Measurements from ENCODE around the gene CNGA3.

The CNGA3 gene

DNA sequence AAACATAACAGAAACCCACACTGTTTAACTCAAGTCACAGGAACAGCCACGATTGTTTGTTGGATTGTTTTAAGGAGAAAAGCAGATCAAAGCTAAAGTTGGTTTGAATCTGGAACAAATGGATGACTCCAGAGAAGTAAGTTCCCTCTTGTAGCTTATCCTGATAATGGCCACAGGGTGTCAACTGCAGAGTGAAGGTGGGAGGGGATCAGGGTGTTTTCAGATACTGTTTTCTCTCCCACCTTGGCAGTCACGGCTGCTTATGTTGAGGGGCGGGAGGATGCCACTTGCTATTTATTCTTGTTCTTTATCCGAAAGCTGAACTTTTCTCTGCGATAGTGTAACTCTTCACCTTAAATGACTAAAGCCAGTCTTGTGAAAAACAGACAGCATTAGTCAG lies 61.9 kb downstream of the CNGA3 start:
- TF ChIP-seq, protein P1, sequence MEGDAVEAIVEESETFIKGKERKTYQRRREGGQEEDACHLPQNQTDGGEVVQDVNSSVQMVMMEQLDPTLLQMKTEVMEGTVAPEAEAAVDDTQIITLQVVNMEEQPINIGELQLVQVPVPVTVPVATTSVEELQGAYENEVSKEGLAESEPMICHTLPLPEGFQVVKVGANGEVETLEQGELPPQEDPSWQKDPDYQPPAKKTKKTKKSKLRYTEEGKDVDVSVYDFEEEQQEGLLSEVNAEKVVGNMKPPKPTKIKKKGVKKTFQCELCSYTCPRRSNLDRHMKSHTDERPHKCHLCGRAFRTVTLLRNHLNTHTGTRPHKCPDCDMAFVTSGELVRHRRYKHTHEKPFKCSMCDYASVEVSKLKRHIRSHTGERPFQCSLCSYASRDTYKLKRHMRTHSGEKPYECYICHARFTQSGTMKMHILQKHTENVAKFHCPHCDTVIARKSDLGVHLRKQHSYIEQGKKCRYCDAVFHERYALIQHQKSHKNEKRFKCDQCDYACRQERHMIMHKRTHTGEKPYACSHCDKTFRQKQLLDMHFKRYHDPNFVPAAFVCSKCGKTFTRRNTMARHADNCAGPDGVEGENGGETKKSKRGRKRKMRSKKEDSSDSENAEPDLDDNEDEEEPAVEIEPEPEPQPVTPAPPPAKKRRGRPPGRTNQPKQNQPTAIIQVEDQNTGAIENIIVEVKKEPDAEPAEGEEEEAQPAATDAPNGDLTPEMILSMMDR (IDR thresholded peaks at IDR 0.05) = no peak

DNA sequence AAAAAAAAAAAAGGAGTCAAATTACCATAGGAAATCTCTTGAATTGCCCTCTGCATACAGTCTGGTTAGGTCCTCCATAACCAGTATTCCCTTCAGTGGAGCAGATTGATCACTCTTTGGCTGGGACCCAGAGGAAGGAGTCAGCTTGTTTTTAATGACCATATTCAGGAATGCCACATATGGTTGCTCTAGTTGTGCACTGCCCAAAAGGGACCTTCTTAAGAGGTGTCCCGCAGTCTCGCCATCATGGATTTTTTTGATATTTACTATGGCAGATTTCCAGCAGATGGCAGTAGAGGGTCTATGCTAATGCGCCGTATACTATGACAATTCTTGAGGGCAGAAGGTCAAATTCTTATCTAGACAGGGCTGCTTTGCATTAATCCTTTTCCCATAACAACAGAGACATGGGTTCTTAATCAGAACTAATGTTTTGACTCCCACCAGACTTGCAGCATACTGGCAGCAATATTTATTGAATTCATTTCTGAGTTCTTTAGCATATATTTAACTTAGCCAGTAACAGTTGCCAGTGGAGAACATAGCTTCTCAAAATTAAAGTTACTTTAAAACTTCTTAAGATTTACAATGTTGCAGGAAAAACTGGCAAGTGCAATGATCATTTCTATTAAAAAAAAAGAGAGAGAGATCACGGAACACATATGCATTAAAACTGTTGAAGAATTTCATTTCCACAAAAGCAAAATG lies 66.6 kb downstream of the CNGA3 start:
- TF ChIP-seq, protein P1 (IDR thresholded peaks at IDR 0.05) = peak; percentile 50

DNA sequence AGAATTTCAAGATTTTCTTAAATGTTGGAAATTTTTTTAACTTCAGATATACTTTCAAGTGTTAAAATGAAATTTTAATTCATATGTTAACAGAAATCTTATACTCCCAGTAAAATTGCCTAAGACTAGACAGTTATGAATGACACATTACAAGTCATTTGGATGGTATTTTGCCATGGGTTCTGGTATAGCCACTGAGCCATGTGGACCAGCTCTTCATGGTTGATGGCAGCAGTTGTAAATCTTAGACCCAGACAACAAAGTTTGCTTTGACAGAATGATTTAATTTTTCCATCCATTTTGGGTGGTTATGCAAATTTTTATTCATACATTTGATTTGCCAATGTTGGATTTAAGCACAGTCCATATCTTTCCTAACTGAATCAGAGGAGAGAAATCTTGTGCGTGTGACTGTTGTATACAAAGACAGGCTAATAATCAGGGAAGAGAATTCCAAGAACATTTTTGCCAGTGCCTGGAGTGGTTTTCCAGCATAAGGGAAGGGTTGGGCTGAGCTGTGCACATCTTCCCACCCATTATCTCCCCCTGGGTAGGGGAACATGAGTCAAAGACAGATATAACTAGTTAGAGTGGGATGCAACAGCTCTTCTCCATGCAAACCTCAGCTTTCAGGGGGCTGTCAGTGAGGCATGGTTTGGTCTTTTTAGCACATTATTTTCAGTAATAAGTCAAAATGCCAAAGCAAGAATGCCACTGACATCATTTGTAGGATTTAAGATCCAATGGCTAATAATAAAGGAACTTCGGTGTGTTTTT lies 70.3 kb downstream of the CNGA3 start:
- TF ChIP-seq, protein P1 (IDR thresholded peaks at IDR 0.05) = no peak

DNA sequence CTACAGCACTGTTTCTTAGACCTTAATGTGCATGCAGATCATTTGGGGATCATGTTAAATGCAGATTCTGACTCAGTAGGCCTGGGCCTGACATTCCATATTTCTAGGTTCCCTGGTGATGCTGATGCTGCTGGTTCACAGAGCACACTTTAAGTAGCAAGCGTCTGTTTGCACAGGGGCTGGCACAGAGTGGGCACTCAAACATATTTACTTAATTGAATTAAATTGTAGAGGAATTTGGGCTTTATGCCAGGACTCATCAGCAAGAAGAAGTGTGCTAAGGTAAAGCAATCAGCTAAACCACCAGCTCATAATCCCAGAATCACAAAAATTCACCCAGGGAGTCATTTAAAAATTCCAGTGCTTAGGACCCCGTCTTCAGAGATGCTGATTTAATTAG lies 73.3 kb downstream of the CNGA3 start:
- TF ChIP-seq, protein P1 (IDR thresholded peaks at IDR 0.05) = no peak

DNA sequence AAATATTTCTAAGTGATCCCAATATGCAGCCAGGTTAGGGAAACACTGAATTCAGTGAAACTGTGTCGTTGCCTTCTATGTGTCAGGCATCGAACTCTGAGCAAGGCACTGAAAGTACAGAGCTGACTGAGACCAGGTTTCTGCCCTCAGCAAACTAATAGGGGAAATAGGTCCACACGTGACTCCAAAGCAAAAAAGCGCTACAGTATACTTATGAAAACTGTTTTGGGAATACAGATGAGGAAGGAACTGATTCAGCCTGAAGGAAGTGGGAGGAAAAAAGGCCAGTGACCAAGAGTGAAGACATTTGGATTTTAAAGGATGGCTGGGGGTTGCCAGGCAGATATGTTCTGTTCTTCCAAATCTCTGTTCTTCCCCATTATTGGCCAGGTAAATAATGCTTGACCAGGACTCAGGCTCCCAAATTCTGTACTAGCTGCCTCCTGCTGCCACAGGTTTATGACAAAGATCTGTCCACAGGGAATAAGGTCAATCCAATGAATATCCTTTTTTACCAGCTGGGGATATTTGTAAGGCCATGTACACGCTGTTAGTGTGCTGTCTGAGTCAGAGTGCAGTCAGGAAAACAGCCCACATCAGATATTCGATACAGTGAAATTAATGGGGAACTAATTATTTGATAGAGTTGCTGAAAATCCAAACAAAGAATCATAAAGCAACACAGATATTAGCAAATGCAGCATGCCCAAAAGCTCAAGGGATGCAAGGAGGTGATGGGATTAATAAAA lies 73.9 kb downstream of the CNGA3 start:
- TF ChIP-seq, protein P1 (IDR thresholded peaks at IDR 0.05) = no peak

DNA sequence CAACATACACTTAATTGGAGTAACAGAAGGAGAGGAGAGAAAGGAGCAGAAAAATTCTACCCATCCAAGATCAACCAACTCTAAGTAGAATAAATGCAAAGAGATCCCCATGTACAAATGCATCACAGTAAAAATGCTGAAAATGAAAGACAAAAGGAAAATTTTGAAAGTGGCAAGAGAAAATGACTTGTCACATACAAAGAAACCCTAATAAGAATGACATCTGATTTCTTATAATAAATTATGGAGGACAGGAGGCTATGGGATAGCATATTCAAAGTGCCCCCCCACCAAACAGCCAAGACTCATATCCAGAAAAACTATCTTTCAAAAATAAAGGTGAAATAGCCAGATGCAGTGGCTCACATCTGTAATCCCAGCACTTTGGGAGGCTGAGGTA lies 76.2 kb downstream of the CNGA3 start:
- TF ChIP-seq, protein P1 (IDR thresholded peaks at IDR 0.05) = no peak

DNA sequence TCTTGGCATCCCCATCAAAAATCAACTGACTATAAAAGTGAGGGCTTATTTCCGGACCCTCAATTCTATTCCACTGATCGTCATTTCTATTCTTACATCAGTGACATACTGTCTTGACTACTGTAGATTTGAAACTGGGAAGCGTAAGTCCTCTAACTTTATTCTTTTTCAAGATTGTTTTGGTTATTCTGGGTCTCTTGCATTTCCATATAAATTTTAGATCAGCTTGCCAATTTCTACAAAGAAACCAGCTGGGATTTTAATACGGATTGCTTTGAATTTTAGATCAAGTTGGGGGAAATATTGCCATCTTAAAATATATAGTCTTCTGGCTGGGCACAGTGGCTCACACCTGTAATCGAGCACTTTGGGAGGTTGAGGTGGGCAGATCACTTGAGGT lies 80.5 kb downstream of the CNGA3 start:
- TF ChIP-seq, protein P1 (IDR thresholded peaks at IDR 0.05) = no peak

Data from LNCAP (cell line).